Neural cell (in vitro differentiated cells): ENCODE results near the gene FSCB. TPM values are rescaled to one million over a fixed set of nuclear protein-coding genes. Genes with fewer than 3 reads are reported as not detected.
A peak's percentile ranks its signal among the peaks of the same experiment; 100 is the strongest.

ENCODE experiments used
- H2AFZ ChIP-seq: fragments of 200-600, 300-800 bp; sonication (generic), shearing (Covaris generic); 2 replicates; pipeline ENCODE4 v1.6.0; 2014; ENCODE audit warnings: low read depth, mild to moderate bottlenecking, antibody characterized with exemption, low read length, moderate library complexity
- H3F3A ChIP-seq: fragments of 200-600 bp; shearing (Covaris generic); 2 replicates; pipeline ENCODE4 v1.6.1; 2016; ENCODE audit warnings: mild to moderate bottlenecking, moderate library complexity, mixed read lengths, antibody characterized with exemption, low read length; ENCODE audit not compliant: insufficient read depth, poor library complexity, severe bottlenecking
- H3K27ac ChIP-seq: fragments of 200-600, 300-800 bp; sonication (generic), shearing (Covaris generic); 2 replicates; pipeline ENCODE4 v1.5.1; 2014; ENCODE audit warnings: mild to moderate bottlenecking, low read length, moderate library complexity
- H3K27me3 ChIP-seq: fragments of 300-800, 200-600 bp; sonication (generic), shearing (Covaris generic); 2 replicates; pipeline ENCODE4 v1.6.0; 2014; ENCODE audit warnings: mild to moderate bottlenecking, low read depth, low read length, moderate library complexity; ENCODE audit not compliant: insufficient read depth
- H3K36me3 ChIP-seq: fragments of 300-800, 200-600 bp; sonication (generic), shearing (Covaris generic); 2 replicates; pipeline ENCODE4 v1.5.1; 2014; ENCODE audit warnings: mild to moderate bottlenecking, antibody characterized with exemption, low read length, moderate library complexity; ENCODE audit not compliant: insufficient read depth
- H3K4me2 ChIP-seq: fragments of 300-800, 200-600 bp; sonication (generic), shearing (Covaris generic); 2 replicates; pipeline ENCODE4 v1.6.0; 2014; ENCODE audit warnings: mild to moderate bottlenecking, low read length
- H3K4me3 ChIP-seq: fragments of 300-800, 200-600 bp; sonication (generic), shearing (Covaris generic); 2 replicates; pipeline ENCODE4 v1.5.1; 2014; ENCODE audit warnings: mild to moderate bottlenecking, low read length, moderate library complexity
- H3K79me2 ChIP-seq: fragments of 200-600 bp; shearing (Covaris generic); replicated peaks from 2 replicates; pipeline ENCODE4 v1.6.0; 2014; ENCODE audit warnings: mild to moderate bottlenecking, low read length, moderate library complexity; ENCODE audit not compliant: insufficient read depth
- H3K9ac ChIP-seq: fragments of 300-800, 200-600 bp; sonication (generic), shearing (Covaris generic); 2 replicates; pipeline ENCODE4 v1.6.1; 2016; ENCODE audit warnings: mild to moderate bottlenecking, low read length, mixed read lengths
- H3K9me2 ChIP-seq: fragments of 200-600 bp; shearing (Covaris generic); 2 replicates; pipeline ENCODE4 v1.6.1; 2016; ENCODE audit warnings: mild to moderate bottlenecking, low read length, mixed read lengths; ENCODE audit not compliant: insufficient read depth
- H3K9me3 ChIP-seq: fragments of 200-600, 300-800 bp; sonication (generic), shearing (Covaris generic); 2 replicates; pipeline ENCODE4 v1.6.1; 2016; ENCODE audit warnings: mild to moderate bottlenecking, mixed run types, low read length, moderate library complexity, mixed read lengths
- H4K20me1 ChIP-seq: fragments of 200-600 bp; shearing (Covaris generic); 2 replicates; pipeline ENCODE4 v1.6.1; 2016; ENCODE audit warnings: mild to moderate bottlenecking, mixed run types; ENCODE audit not compliant: insufficient read depth
- EP300 ChIP-seq: fragments of 450-650 bp; conservative IDR thresholded peaks from 2 replicates; pipeline ENCODE4 v1.6.1; 2014; ENCODE audit warnings: antibody characterized with exemption, mild to moderate bottlenecking, moderate library complexity; ENCODE audit not compliant: poor library complexity, severe bottlenecking
- EZH2 ChIP-seq: fragments of 200-600, 300-800 bp; shearing (Covaris generic), sonication (generic); IDR thresholded peaks from 2 replicates; pipeline ENCODE4 v1.6.1; 2014; ENCODE audit warnings: antibody characterized with exemption, low read length, borderline replicate concordance, mild to moderate bottlenecking; ENCODE audit not compliant: insufficient read depth, poor library complexity, severe bottlenecking
- MXI1 ChIP-seq: fragments of 450-650 bp; conservative IDR thresholded peaks from 2 replicates; pipeline ENCODE4 v1.6.1; 2014; ENCODE audit warnings: antibody characterized with exemption, mild to moderate bottlenecking; ENCODE audit not compliant: poor library complexity, severe bottlenecking
- POLR2AphosphoS5 ChIP-seq: IDR thresholded peaks from 2 replicates; pipeline ENCODE4 v1.6.1; 2012
- RAD21 ChIP-seq: fragments of 450-650 bp; conservative IDR thresholded peaks from 2 replicates; pipeline ENCODE4 v1.6.1; 2014; ENCODE audit warnings: antibody characterized with exemption, mild to moderate bottlenecking, moderate library complexity
- TAF1 ChIP-seq: IDR thresholded peaks from 2 replicates; pipeline ENCODE4 v1.6.1; 2012; ENCODE audit warnings: low read depth
- polyA minus RNA-seq: library from RNA; depleted of rRNA, polyadenylated mRNA; stranded (reverse); fragments of >200 nt; gene quantifications from 2 replicates; pipeline ENCODE4 v1.2.3, GENCODE V29; 2014
- polyA plus RNA-seq: library from polyadenylated mRNA; depleted of rRNA; stranded (reverse); fragments of >200 nt; gene quantifications from 2 replicates; pipeline ENCODE4 v1.2.3, GENCODE V29; 2014
- TF ChIP-seq, protein P1 (sequence below): IDR thresholded peaks from 2 replicates; pipeline ENCODE4 v1.6.1; 2012; ENCODE audit warnings: borderline replicate concordance

Gene FSCB, protein sequence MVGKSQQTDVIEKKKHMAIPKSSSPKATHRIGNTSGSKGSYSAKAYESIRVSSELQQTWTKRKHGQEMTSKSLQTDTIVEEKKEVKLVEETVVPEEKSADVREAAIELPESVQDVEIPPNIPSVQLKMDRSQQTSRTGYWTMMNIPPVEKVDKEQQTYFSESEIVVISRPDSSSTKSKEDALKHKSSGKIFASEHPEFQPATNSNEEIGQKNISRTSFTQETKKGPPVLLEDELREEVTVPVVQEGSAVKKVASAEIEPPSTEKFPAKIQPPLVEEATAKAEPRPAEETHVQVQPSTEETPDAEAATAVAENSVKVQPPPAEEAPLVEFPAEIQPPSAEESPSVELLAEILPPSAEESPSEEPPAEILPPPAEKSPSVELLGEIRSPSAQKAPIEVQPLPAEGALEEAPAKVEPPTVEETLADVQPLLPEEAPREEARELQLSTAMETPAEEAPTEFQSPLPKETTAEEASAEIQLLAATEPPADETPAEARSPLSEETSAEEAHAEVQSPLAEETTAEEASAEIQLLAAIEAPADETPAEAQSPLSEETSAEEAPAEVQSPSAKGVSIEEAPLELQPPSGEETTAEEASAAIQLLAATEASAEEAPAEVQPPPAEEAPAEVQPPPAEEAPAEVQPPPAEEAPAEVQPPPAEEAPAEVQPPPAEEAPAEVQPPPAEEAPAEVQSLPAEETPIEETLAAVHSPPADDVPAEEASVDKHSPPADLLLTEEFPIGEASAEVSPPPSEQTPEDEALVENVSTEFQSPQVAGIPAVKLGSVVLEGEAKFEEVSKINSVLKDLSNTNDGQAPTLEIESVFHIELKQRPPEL
- polyA plus RNA-seq (not detected in 2 replicates), polyA minus RNA-seq (0.35 TPM in 1 of 2 replicates, not detected in the other)

DNA sequence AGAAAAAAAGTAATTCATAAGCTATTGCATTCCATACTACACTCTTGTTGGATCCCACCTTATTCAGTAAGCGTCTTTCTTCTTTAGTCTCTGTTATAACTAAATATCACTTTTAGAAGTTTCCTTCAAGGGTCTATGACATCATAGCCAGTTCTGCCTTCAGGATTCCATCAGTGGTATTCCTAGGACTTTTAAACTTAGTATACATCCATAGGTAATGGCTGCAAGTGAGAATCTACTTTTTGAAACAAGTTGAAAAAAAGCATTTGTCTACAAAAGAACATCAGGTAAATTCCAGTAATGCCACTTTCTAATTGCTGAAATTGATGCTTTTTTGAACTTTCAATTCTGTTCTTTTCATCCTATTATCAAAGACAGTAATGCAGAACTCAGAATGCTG is at the start of gene FSCB:
FSCB (minus strand) TSS at position 101 of the 400 bp plus-strand sequence. CDS start 296 bp downstream, outside the sequence.
- TF ChIP-seq EZH2 (no peak), TAF1 (no peak), MXI1 (no peak)
- Histone ChIP-seq H3K79me2 (no peaks in the 10 kb centered on the region), H3F3A (no peaks in the 10 kb centered on the region), H3K4me2 (no peak within 1 kb of the TSS), H3K36me3 (no peaks in the 10 kb centered on the region), H4K20me1 (no peaks in the 10 kb centered on the region), H3K9me3 (no peaks in the 10 kb centered on the region), H3K27ac (no peak within 1 kb of the TSS), H3K9ac (no peak within 1 kb of the TSS), H2AFZ (no peak within 1 kb of the TSS), H3K4me3 (no peak within 1 kb of the TSS), H3K27me3 (no peaks in the 10 kb centered on the region), H3K9me2 (no peaks in the 10 kb centered on the region)

DNA sequence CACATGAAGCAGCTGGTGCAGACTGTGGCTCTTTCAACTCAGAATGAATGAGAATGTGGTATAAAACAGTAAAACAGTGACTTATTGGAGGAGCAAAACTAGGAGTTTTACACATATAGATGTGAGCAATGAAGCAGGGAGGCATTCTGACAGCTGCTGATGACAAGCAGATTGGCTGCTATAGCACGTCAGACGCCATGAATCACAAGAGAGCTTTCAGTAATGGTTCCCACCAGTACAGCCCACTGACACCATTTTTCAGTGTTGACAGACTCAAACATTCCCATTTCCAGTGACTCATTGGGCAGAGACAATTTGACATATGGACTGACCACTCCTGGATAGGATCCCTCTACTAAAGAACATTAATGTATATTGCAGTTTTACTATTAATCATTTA is 24.6 kb upstream of the FSCB start:
- Histone ChIP-seq H3K9me2 (no peaks in the 10 kb centered on the region), H3F3A (no peaks in the 10 kb centered on the region), H3K9ac (no peak overlapping the region), H3K27ac (peak overlapping the region; percentile 37), H3K79me2 (no peaks in the 10 kb centered on the region), H4K20me1 (no peaks in the 10 kb centered on the region), H3K36me3 (no peaks in the 10 kb centered on the region), H3K4me2 (no peak overlapping the region), H3K4me3 (no peak overlapping the region), H3K27me3 (no peaks in the 10 kb centered on the region), H2AFZ (no peak overlapping the region), H3K9me3 (no peaks in the 10 kb centered on the region)
- TF ChIP-seq, protein P1, sequence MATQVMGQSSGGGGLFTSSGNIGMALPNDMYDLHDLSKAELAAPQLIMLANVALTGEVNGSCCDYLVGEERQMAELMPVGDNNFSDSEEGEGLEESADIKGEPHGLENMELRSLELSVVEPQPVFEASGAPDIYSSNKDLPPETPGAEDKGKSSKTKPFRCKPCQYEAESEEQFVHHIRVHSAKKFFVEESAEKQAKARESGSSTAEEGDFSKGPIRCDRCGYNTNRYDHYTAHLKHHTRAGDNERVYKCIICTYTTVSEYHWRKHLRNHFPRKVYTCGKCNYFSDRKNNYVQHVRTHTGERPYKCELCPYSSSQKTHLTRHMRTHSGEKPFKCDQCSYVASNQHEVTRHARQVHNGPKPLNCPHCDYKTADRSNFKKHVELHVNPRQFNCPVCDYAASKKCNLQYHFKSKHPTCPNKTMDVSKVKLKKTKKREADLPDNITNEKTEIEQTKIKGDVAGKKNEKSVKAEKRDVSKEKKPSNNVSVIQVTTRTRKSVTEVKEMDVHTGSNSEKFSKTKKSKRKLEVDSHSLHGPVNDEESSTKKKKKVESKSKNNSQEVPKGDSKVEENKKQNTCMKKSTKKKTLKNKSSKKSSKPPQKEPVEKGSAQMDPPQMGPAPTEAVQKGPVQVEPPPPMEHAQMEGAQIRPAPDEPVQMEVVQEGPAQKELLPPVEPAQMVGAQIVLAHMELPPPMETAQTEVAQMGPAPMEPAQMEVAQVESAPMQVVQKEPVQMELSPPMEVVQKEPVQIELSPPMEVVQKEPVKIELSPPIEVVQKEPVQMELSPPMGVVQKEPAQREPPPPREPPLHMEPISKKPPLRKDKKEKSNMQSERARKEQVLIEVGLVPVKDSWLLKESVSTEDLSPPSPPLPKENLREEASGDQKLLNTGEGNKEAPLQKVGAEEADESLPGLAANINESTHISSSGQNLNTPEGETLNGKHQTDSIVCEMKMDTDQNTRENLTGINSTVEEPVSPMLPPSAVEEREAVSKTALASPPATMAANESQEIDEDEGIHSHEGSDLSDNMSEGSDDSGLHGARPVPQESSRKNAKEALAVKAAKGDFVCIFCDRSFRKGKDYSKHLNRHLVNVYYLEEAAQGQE, result no peak
- no peak for TF ChIP-seq EZH2
- TF ChIP-seq EP300, result peak; percentile 84
- peak; percentile 59 for TF ChIP-seq POLR2AphosphoS5

DNA sequence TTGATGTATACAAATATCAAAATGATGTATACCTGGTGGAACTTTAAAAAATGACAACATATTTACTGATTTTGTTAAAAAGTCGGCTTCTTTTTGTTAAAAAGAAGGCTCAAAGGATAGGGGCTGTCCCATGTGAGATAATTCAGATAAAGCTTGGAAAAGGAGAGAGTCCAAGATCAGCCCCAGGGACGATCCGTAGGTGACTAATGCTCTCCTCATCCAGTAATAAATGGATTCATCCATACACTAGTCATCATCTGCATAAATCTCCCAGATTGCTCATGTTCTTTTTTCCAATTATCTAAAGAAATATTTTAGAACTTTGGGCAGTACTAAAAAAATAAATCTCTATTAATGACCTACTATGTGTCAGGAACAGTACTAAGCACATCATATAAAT is 23.4 kb upstream of the FSCB start:
- Histone ChIP-seq H3K4me2 (no peak overlapping the region), H4K20me1 (no peaks in the 10 kb centered on the region), H3K9ac (no peak overlapping the region), H3K79me2 (no peaks in the 10 kb centered on the region), H3F3A (no peaks in the 10 kb centered on the region), H2AFZ (no peak overlapping the region), H3K27me3 (no peaks in the 10 kb centered on the region), H3K36me3 (no peaks in the 10 kb centered on the region), H3K9me3 (no peaks in the 10 kb centered on the region), H3K27ac (no peak overlapping the region), H3K9me2 (no peaks in the 10 kb centered on the region), H3K4me3 (no peak overlapping the region)
- TF ChIP-seq MXI1, result no peak
- no peak for TF ChIP-seq RAD21
